Mesenchymal stem cell (in vitro differentiated cells and primary cell): Measurements from ENCODE around the gene KLF11.

Experiments
- DNase-seq: peaks from one replicate; pipeline ENCODE4 v3.0.0-alpha.2; 2013
- H2AFZ ChIP-seq: one replicate; pipeline ENCODE4 v1.6.1; 2013; ENCODE audit warnings: low read depth, mild to moderate bottlenecking, control low read depth, inconsistent platforms, low read length, moderate library complexity
- H2AK5ac ChIP-seq: 2 replicates; pipeline ENCODE4 v1.6.1; 2013; ENCODE audit warnings: low read length, moderate library complexity, mild to moderate bottlenecking, inconsistent platforms; ENCODE audit not compliant: severe bottlenecking
- H2BK120ac ChIP-seq: one replicate; pipeline ENCODE4 v1.6.1; 2013; ENCODE audit warnings: low read depth, mild to moderate bottlenecking, inconsistent platforms, low read length, moderate library complexity
- H2BK12ac ChIP-seq, 2 experiments: one replicate each; pipeline ENCODE4 v1.6.1; 2013; ENCODE audit warnings: inconsistent platforms in 2 of 2, low read length in 2 of 2, mild to moderate bottlenecking in 2 of 2, moderate library complexity in 2 of 2, control low read depth in 1 of 2
- H2BK15ac ChIP-seq: one replicate; pipeline ENCODE4 v1.6.1; 2013; ENCODE audit warnings: mild to moderate bottlenecking, low read depth, inconsistent platforms; ENCODE audit not compliant: poor library complexity, severe bottlenecking
- H2BK5ac ChIP-seq: 2 replicates; pipeline ENCODE4 v1.6.1; 2013; ENCODE audit warnings: low read depth, mild to moderate bottlenecking, low read length, control low read depth, inconsistent platforms; ENCODE audit not compliant: poor library complexity, severe bottlenecking
- H3K14ac ChIP-seq, 2 experiments: one replicate each; pipeline ENCODE4 v1.6.1; 2013; ENCODE audit warnings: inconsistent platforms in 2 of 2, low read length in 2 of 2, control low read depth in 1 of 2, mild to moderate bottlenecking in 1 of 2, moderate library complexity in 1 of 2
- H3K18ac ChIP-seq, 2 experiments: one replicate each; pipeline ENCODE4 v1.6.1; 2013; ENCODE audit warnings: inconsistent platforms in 2 of 2, low read length in 2 of 2, control low read depth in 1 of 2, low read depth in 1 of 2, mild to moderate bottlenecking in 1 of 2
- H3K23ac ChIP-seq, 2 experiments: one replicate each; pipeline ENCODE4 v1.6.1; 2013; ENCODE audit warnings: inconsistent platforms in 2 of 2, low read length in 2 of 2, mild to moderate bottlenecking in 2 of 2, moderate library complexity in 2 of 2, control low read depth in 1 of 2
- H3K27ac ChIP-seq: 2 replicates; pipeline ENCODE4 v1.5.1; 2013; ENCODE audit warnings: mild to moderate bottlenecking, moderate library complexity, low read length, control low read depth, inconsistent platforms; ENCODE audit not compliant: poor library complexity, severe bottlenecking
- H3K27me3 ChIP-seq, 2 experiments: 2 replicates each; pipeline versions ENCODE4 v1.6.1 to v1.7.0; 2013; ENCODE audit warnings: low read length in 2 of 2, mild to moderate bottlenecking in 2 of 2, moderate library complexity in 2 of 2, control low read depth in 1 of 2, inconsistent platforms in 1 of 2; ENCODE audit not compliant: control insufficient read depth in 1 of 2, insufficient read depth in 1 of 2
- H3K36me3 ChIP-seq, 2 experiments: 2 replicates each; pipeline versions ENCODE4 v1.6.1 to v1.7.0; 2013; ENCODE audit warnings: low read length in 2 of 2, control low read depth in 1 of 2, inconsistent platforms in 1 of 2, low read depth in 1 of 2, mild to moderate bottlenecking in 1 of 2; ENCODE audit not compliant: insufficient read depth in 2 of 2, control insufficient read depth in 1 of 2
- H3K4ac ChIP-seq, 2 experiments: one replicate each; pipeline ENCODE4 v1.6.1; 2013; ENCODE audit warnings: inconsistent platforms in 2 of 2, low read length in 2 of 2, mild to moderate bottlenecking in 2 of 2, moderate library complexity in 2 of 2, control low read depth in 1 of 2, low read depth in 1 of 2
- H3K4me1 ChIP-seq: 2 replicates; pipeline ENCODE4 v1.6.1; 2013; ENCODE audit warnings: low read depth, low read length, control low read depth; ENCODE audit not compliant: control insufficient read depth, insufficient read depth
- H3K4me2 ChIP-seq: 2 replicates; pipeline ENCODE4 v1.6.1; 2013; ENCODE audit warnings: low read length, mild to moderate bottlenecking, inconsistent platforms; ENCODE audit not compliant: poor library complexity, severe bottlenecking
- H3K4me3 ChIP-seq, 2 experiments: 2 replicates each; pipeline versions ENCODE4 v1.5.1 to v1.7.0; 2013; ENCODE audit warnings: low read length in 2 of 2, mild to moderate bottlenecking in 2 of 2, control low read depth in 1 of 2, low read depth in 1 of 2; ENCODE audit not compliant: insufficient read depth in 1 of 2
- H3K79me1 ChIP-seq: replicated peaks from 2 replicates; pipeline ENCODE4 v1.6.1; 2013; ENCODE audit warnings: mild to moderate bottlenecking, control low read depth, low read length, inconsistent platforms; ENCODE audit not compliant: poor library complexity, severe bottlenecking
- H3K9ac ChIP-seq: 2 replicates; pipeline ENCODE4 v1.7.0; 2013; ENCODE audit warnings: mild to moderate bottlenecking, low read length, moderate library complexity
- H3K9me3 ChIP-seq: 2 replicates; pipeline ENCODE4 v1.7.0; 2013; ENCODE audit warnings: mild to moderate bottlenecking, low read length; ENCODE audit not compliant: control insufficient read depth
- H4K8ac ChIP-seq: one replicate; pipeline ENCODE4 v1.6.1; 2013; ENCODE audit warnings: inconsistent platforms, mild to moderate bottlenecking, low read length, moderate library complexity
- H4K91ac ChIP-seq: one replicate; pipeline ENCODE4 v1.6.1; 2013; ENCODE audit warnings: mild to moderate bottlenecking, low read length, inconsistent platforms
- WGBS: methylation state at CpG from one replicate; pipeline ENCODE4 v1.1.7; 2013; ENCODE audit warnings: mixed read lengths; 5-methylcytosine and 5-hydroxymethylcytosine counted together

Gene KLF11

GRCh38 chr2:10038716-10039115 lies 4.6 kb upstream of the KLF11 start:
- no peaks in the 10 kb centered on the region for H3K79me1 ChIP-seq
- H3K27me3 ChIP-seq, result no peaks in the 10 kb centered on the region
- H3K4ac ChIP-seq, result no peak overlapping the region
- no peaks in the 10 kb centered on the region for H3K9me3 ChIP-seq
- no peak overlapping the region for H3K4me3 ChIP-seq
- no peak overlapping the region for H3K4me2 ChIP-seq
- H4K91ac ChIP-seq, result no peak overlapping the region
- DNase-seq, result no peak
- H4K8ac ChIP-seq, result no peak overlapping the region
- H3K23ac ChIP-seq, result no peak overlapping the region
- no peak overlapping the region for H3K18ac ChIP-seq
- H2AFZ ChIP-seq, result no peak overlapping the region
- H3K14ac ChIP-seq, result no peak overlapping the region
- no peak overlapping the region for H2BK12ac ChIP-seq
- H3K36me3 ChIP-seq, result no peaks in the 10 kb centered on the region
- H3K27ac ChIP-seq, result no peak overlapping the region
- H2AK5ac ChIP-seq, result no peak overlapping the region
- peaks cover 20% of the 10 kb centered on the region for H3K4me1 ChIP-seq
- H2BK5ac ChIP-seq, result no peak overlapping the region
- no peak overlapping the region for H2BK120ac ChIP-seq
- no peak overlapping the region for H3K9ac ChIP-seq
- no peak overlapping the region for H2BK15ac ChIP-seq

- no peak overlapping the region for H3K9ac ChIP-seq
- no peak overlapping the region for H3K14ac ChIP-seq
- H4K91ac ChIP-seq, result no peak overlapping the region
- H3K9me3 ChIP-seq, result no peaks in the 10 kb centered on the region
- peaks cover 25% of the 10 kb centered on the region for H3K4me1 ChIP-seq
- no peak overlapping the region for H2BK5ac ChIP-seq
- no peak overlapping the region for H3K27ac ChIP-seq
- no peak overlapping the region for H3K4ac ChIP-seq
- no peak overlapping the region for H2BK120ac ChIP-seq
- H3K4me2 ChIP-seq, result no peak overlapping the region
- no peak overlapping the region for H2BK12ac ChIP-seq
- no peak overlapping the region for H3K18ac ChIP-seq
- DNase-seq, result no peak
- WGBS, result 89% methylated on average over 15 of the region's 16 CpGs
- H3K27me3 ChIP-seq, result no peaks in the 10 kb centered on the region
- H3K36me3 ChIP-seq, result no peaks in the 10 kb centered on the region
- H2AK5ac ChIP-seq, result peak overlapping the region; percentile 11
- H3K23ac ChIP-seq, result peak overlapping the region in 1 of 2 experiments; percentile 30
- no peak overlapping the region for H2BK15ac ChIP-seq
- peaks cover 1% of the 10 kb centered on the region for H3K79me1 ChIP-seq
- no peak overlapping the region for H4K8ac ChIP-seq
- H2AFZ ChIP-seq, result no peak overlapping the region
- no peak overlapping the region for H3K4me3 ChIP-seq
These were observed 3.5 kb upstream of the KLF11 start for GRCh38 chr2:10039658-10040410.

- H3K79me1 ChIP-seq, result peaks cover 1% of the 10 kb centered on the region
- no peak overlapping the region for H2BK12ac ChIP-seq
- H4K8ac ChIP-seq, result no peak overlapping the region
- H3K4me1 ChIP-seq, result peaks cover 22% of the 10 kb centered on the region
- H3K4me3 ChIP-seq, result no peak overlapping the region
- 94% methylated on average over 10 of the region's 14 CpGs for WGBS
- no peak overlapping the region for H2AFZ ChIP-seq
- H2BK15ac ChIP-seq, result peak overlapping the region; percentile 91
- no peak overlapping the region for H3K4me2 ChIP-seq
- no peak overlapping the region for H3K18ac ChIP-seq
- no peaks in the 10 kb centered on the region for H3K27me3 ChIP-seq
- H3K9me3 ChIP-seq, result no peaks in the 10 kb centered on the region
- H3K36me3 ChIP-seq, result peaks cover 0 to 5% of the 10 kb centered on the region in 2 experiments
- H3K4ac ChIP-seq, result no peak overlapping the region
- no peak for DNase-seq
- H3K27ac ChIP-seq, result no peak overlapping the region
- no peak overlapping the region for H3K23ac ChIP-seq
- no peak overlapping the region for H2BK5ac ChIP-seq
- H4K91ac ChIP-seq, result no peak overlapping the region
- H3K14ac ChIP-seq, result no peak overlapping the region
- peak overlapping the region; percentile 62 for H2AK5ac ChIP-seq
- H2BK120ac ChIP-seq, result no peak overlapping the region
- H3K9ac ChIP-seq, result peak overlapping the region; percentile 85
These were observed 1.6 kb upstream of the KLF11 start for GRCh38 chr2:10041711-10042110.

- H3K4me1 ChIP-seq, result peaks cover 22% of the 10 kb centered on the region
- peak overlapping the region; percentile 34 for H3K27ac ChIP-seq
- peak overlapping the region; percentile 81 for H3K4me2 ChIP-seq
- peak overlapping the region; percentile 94 for H2BK15ac ChIP-seq
- H2AK5ac ChIP-seq, result no peak overlapping the region
- no peaks in the 10 kb centered on the region for H3K9me3 ChIP-seq
- H3K79me1 ChIP-seq, result peaks cover 1% of the 10 kb centered on the region
- H3K9ac ChIP-seq, result peak overlapping the region; percentile 85
- peak overlapping the region; percentile 81 to 83 for H3K18ac ChIP-seq
- WGBS, result 11% methylated on average over 47 of the region's 54 CpGs
- peak; percentile 90 for DNase-seq
- peak overlapping the region; percentile 15 to 86 for H2BK12ac ChIP-seq
- H2BK120ac ChIP-seq, result peak overlapping the region; percentile 42
- no peak overlapping the region for H3K23ac ChIP-seq
- H3K27me3 ChIP-seq, result no peaks in the 10 kb centered on the region
- H3K4ac ChIP-seq, result peak overlapping the region; percentile 8 to 46
- peaks cover 1 to 9% of the 10 kb centered on the region in 2 experiments for H3K36me3 ChIP-seq
- peak overlapping the region; percentile 91 for H4K8ac ChIP-seq
- H2BK5ac ChIP-seq, result no peak overlapping the region
- H4K91ac ChIP-seq, result peak overlapping the region; percentile 53
- no peak overlapping the region for H3K14ac ChIP-seq
- H3K4me3 ChIP-seq, result peak overlapping the region; percentile 58 to 80
- H2AFZ ChIP-seq, result no peak overlapping the region
These were observed 819 bp upstream of the KLF11 start for GRCh38 chr2:10042301-10043161.
